AG04450 (cell line): Measurements from ENCODE around the gene CSNK2A3. TPM values are rescaled to one million over a fixed set of nuclear protein-coding genes. Genes with fewer than 3 reads are reported as not detected.
"Not testable (repeated sequence)": the region's sequence is repeated elsewhere in the genome, so short reads cannot be mapped to it uniquely, and the experiment has no call there.

Source experiments
- CTCF ChIA-PET: fragments of 300-600, 350-600 bp; formaldehyde crosslinking; extraction: SDS; loops from one replicate; lab custom pipeline; 2022; ENCODE audit warnings: antibody characterized with exemption, inconsistent platforms; lab: Charles Lee
- POLR2A ChIA-PET: fragments of 350-600 bp; formaldehyde crosslinking; extraction: SDS; loops from one replicate; lab custom pipeline; 2021; ENCODE audit warnings: antibody characterized with exemption, inconsistent platforms; lab: Yijun Ruan, JAX
- DNase-seq: peaks from one replicate; pipeline ENCODE4 v3.0.0-alpha.2; 2011; ENCODE audit warnings: low read depth, low spot score
- H3K27ac ChIP-seq: one replicate; pipeline ENCODE4 v1.5.1; 2012; ENCODE audit warnings: low read depth, low read length, control low read depth
- H3K27me3 ChIP-seq: one replicate; pipeline ENCODE4 v1.6.0; 2012; ENCODE audit warnings: low read length; ENCODE audit not compliant: control insufficient read depth, insufficient read depth
- H3K4me3 ChIP-seq: 2 replicates; pipeline ENCODE4 v1.5.1; 2011; ENCODE audit warnings: mild to moderate bottlenecking, low read depth, low read length, control low read depth
- H3K9me3 ChIP-seq: 2 replicates; pipeline ENCODE4 v1.5.1; 2012; ENCODE audit warnings: low read length; ENCODE audit not compliant: control insufficient read depth, insufficient read depth
- polyA plus RNA-seq: library from polyadenylated mRNA; depleted of rRNA; stranded (reverse); fragments of >200 nt; gene quantifications from 2 replicates; pipeline ENCODE4 v1.2.3, GENCODE V29; 2011
- TF ChIP-seq, protein P1 (sequence below): IDR thresholded peaks from 2 replicates; pipeline ENCODE4 v1.5.1; 2011; ENCODE audit warnings: low read depth, low read length, control low read depth, inconsistent platforms

CSNK2A3 gene
- polyA plus RNA-seq, 1 experiment = 5.2 TPM

DNA sequence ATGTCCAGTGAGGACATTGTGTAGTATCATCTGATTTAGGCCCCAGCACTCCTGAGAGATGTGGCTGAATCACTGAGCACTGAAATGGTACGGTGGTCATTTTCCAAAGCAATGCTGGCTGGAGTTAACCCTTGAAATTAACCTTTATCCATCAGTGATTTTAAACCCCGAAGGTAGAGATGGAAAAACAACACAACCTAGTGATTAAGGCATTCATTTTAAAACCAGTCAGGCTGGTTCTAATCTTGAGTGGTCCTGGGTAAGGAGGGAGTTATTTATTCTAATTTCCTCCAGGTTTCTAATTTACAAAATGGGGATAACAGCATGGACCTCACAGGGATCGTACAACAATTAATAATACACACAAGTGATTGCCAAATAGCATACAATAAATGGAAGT, 6.6 kb upstream of the CSNK2A3 start:
- H3K4me3 ChIP-seq = no peak overlapping the region
- TF ChIP-seq, protein P1, sequence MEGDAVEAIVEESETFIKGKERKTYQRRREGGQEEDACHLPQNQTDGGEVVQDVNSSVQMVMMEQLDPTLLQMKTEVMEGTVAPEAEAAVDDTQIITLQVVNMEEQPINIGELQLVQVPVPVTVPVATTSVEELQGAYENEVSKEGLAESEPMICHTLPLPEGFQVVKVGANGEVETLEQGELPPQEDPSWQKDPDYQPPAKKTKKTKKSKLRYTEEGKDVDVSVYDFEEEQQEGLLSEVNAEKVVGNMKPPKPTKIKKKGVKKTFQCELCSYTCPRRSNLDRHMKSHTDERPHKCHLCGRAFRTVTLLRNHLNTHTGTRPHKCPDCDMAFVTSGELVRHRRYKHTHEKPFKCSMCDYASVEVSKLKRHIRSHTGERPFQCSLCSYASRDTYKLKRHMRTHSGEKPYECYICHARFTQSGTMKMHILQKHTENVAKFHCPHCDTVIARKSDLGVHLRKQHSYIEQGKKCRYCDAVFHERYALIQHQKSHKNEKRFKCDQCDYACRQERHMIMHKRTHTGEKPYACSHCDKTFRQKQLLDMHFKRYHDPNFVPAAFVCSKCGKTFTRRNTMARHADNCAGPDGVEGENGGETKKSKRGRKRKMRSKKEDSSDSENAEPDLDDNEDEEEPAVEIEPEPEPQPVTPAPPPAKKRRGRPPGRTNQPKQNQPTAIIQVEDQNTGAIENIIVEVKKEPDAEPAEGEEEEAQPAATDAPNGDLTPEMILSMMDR = no peak
- H3K27ac ChIP-seq = no peak overlapping the region
- no peaks in the 10 kb centered on the region for H3K9me3 ChIP-seq
- DNase-seq = no peak
- CTCF ChIA-PET = no interaction called here
- POLR2A ChIA-PET = no interaction called here
- peaks cover 13% of the 10 kb centered on the region for H3K27me3 ChIP-seq

DNA sequence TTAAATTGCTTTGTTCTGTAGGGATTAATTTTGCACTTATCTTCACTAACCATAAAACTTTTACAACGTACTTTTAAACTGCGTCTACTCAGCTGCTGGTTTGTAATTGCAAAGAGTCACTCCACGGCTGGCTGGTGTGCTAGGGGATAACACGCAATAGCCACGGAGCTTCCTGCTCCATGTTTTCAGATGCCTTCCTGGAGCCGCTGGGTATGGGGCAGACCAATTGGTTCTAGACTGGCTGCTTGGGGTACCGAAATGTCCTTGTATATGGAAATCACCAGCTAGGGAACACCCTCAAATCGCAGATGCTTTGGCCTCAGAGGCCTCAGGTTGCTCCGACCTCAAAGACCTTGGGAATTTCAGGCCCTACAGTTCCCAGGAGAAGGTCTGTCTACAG, 3.8 kb upstream of the CSNK2A3 start:
- Histone ChIP-seq H3K9me3 (no peaks in the 10 kb centered on the region), H3K27me3 (peaks cover 13% of the 10 kb centered on the region), H3K27ac (no peak overlapping the region), H3K4me3 (no peak overlapping the region)
- POLR2A ChIA-PET = no interaction called here
- TF ChIP-seq, protein P1 = no peak
- CTCF ChIA-PET = no interaction called here
- DNase-seq = no peak

DNA sequence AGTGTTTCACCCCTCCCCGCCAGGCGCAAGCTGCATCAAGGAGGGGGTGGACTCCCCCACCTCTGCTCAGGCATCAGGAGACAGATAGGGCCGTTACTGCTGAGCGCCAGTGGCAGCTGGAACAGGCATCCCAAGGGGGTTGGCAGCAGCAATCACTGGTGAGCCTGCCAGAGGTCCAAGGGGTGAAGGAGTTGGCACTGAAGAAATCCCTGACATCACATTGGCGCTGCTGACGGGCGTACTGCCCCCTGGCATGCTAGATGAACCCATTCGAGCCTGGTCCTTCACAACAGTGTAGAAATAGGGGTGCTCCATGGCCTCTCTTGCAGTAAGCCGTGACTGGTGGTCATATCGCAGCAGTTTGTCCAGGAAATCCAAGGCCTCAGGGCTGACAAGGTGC, 1.2 kb downstream of the CSNK2A3 start:
- H3K27ac ChIP-seq, DNase-seq, CTCF ChIA-PET, H3K9me3 ChIP-seq, POLR2A ChIA-PET, H3K4me3 ChIP-seq: not testable (repeated sequence)
- peaks cover 15% of the 10 kb centered on the region for H3K27me3 ChIP-seq

DNA sequence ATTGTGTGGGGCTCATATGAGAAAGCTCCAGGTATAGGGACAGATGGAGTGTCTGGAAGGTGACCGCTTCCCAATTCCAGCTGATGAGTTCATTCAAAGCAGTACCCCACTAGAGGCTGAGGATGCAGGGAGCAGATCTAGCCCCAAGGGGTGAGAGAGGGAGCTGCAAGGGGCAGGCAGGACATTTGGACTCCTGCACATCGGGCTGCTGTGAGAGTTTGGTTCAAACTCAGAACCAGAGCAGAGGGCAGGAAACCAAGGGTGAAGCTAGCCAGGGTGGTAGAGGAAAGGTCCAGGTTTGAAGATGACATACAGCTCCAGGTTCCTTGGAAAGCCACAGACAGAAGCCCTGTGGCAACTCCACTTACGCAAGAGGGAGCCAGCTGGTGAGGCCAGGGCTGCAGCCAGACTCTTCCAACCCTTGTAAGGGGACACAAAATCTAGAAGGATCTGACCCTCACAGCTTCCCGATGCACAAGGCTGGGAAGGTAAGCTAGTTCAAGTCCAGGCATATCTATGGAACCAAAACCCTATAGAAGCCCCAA, 1.9 kb downstream of the CSNK2A3 start:
- no peak for DNase-seq
- CTCF ChIA-PET = interaction anchor here (0.5 kb wide), 1 partner anchor 1740 kb away, joined by 3 read pairs; no protein-coding TSS in a partner anchor

DNA sequence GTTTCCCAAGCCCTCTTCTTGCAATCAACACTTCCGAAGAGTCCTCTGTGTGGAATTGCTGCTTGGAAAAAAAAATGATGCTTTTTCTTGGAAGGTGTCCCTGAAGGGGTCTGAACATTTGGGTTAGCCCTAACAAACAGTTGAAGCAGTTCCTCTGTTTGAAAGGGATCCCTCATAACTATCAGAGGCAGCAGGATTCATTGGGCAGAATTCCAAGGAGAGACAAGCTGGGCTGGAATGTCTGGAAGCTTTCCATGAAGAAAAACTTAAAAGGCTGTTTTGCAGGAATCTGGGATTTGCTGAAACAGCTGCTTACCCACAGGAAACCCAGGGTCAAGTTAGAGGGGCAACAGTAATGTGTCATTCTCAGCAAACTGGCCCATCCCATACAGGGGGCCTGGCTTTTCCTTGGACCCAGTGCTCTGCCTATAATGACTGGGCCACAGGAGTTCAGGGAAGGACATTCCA, 3.1 kb downstream of the CSNK2A3 start:
- Histone ChIP-seq H3K9me3 (no peaks in the 10 kb centered on the region), H3K27ac (no peak overlapping the region), H3K4me3 (no peak overlapping the region), H3K27me3 (peaks cover 13% of the 10 kb centered on the region)
- TF ChIP-seq, protein P1 = no peak
- peak; percentile 75 for DNase-seq
- ChIA-PET CTCF (no interaction called here), POLR2A (interaction anchor here (1.0 kb wide), 1 partner anchor 47 kb away, joined by 3 read pairs; no protein-coding TSS in a partner anchor)

More for the DNA sequence above, 1.9 kb downstream of the CSNK2A3 start:
- peaks cover 17% of the 10 kb centered on the region for H3K27me3 ChIP-seq
- no peaks in the 10 kb centered on the region for H3K9me3 ChIP-seq
- POLR2A ChIA-PET = interaction anchor here (0.6 kb wide), 1 partner anchor 72 kb away, joined by 4 read pairs; no protein-coding TSS in a partner anchor
- no peak overlapping the region for H3K27ac ChIP-seq
- TF ChIP-seq, protein P1 = no peak
- no peak overlapping the region for H3K4me3 ChIP-seq
